ENCODE measurements around the gene CBX2.

Gene CBX2

GRCh38 chr17:79810130-79811010, 32.4 kb downstream of the CBX2 start:
- DNase-seq, result peak in 48 of 56 donors; percentile 11 to 84 (median 58)

DNA sequence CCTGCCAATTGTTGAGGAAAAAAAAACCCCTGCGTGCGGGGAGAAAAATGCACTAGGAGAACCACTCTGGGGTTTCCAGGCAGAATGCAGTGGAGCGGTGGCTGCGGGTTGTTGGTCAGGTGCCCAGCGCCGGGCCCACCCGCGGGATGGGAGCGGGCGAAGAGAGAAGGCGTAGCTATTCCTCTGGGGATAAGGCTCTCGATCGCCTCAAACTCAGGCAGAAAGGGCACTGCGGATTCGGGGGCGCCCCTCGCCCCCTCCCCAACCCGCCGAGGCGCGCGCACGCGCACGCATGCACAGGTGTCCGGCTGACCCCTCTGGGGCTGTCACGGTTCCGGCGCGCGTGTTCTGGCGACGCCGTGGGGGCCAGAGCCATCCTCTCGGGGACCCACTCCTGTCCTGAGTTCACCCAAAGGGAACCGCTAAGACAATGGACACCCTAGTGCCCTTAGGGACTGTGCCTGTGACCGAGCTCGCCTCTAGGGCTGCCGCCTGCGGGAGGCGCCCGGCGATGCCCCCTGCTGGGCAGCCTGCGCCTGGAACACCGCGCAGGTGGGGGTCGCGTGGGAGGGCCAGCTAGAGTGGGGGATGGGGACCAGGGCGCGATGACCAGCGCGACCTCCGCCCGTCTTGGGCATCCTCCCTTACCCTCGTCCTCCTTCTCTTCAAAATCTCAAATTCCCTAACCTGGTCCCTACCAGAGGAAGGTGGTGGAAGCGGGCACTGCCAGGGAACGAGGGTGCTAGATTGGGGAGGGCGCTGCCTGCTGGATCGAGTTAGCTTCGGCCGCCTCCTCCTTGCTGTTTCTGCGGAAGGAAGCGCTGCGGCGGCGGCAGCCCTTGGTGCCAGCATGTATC, 33.3 kb downstream of the CBX2 start:
- peak in 11 of 56 donors; percentile 11 to 59 (median 34) for DNase-seq

- DNase-seq, result no peak
Measured at GRCh38 chr17:79811868-79812352, 34.0 kb downstream of the CBX2 start.

DNA sequence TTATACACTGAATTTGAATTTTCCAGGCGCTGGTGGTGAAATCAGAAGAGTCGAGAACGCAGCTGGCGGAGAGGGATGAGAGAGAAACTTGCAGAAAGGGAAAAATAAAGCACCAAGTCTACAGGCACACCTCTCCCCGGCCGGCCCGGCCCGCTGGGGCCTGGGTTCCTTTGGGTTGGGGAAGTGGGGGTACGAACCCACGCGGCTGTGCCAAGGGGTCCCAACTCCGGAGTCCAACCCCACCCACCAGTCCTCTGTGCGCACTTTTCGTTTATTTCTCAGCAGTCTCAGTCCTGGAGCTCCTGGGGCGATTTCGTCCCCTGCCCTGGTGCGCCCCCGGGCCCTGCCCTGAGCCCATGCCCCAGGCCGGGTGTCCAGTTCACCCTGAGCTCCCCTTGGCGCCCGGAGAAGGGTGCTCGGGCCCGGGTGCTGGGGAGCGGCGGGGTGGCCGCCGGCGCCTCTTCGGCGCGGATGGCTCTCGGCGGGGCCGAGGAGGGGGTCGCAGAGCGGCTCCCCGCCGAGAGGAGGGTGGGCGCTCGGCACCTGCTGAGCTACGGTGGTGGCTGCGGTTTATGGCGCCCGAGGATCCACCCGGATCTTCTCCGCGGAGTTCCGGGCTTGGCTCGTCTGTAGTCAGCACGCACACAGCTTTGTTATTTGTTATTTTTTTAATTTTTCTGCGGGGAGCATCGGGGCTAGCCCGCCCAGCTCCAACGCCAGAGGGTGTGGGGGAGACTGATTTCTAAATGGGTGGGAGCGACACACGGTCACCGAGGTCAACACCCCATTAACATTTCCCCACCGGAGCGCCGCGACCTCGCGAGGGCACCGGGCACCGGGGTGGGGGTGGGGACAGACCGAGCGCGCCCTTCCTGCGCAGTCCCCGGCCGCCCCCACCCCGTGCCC, 34.7 kb downstream of the CBX2 start:
- peak in 1 of 56 donors; percentile 26 for DNase-seq

GRCh38 chr17:79813297-79814126, 35.6 kb downstream of the CBX2 start:
- DNase-seq, result peak in 3 of 56 donors; percentile 21 to 35 (median 30)

- DNase-seq, result peak in 1 of 56 donors; percentile 20
Measured at GRCh38 chr17:79814127-79814973, 36.4 kb downstream of the CBX2 start.

- DNase-seq, result peak in 3 of 56 donors; percentile 13 to 41 (median 20)
Measured at GRCh38 chr17:79814974-79815835, 37.3 kb downstream of the CBX2 start.

- no peak for DNase-seq
Measured at GRCh38 chr17:79815836-79816461, 38.0 kb downstream of the CBX2 start.

GRCh38 chr17:79818026-79818758, 40.2 kb downstream of the CBX2 start:
- DNase-seq, result no peak

- no peak for DNase-seq
Measured at GRCh38 chr17:79819085-79819484, 41.1 kb downstream of the CBX2 start.

- no peak for DNase-seq
Measured at GRCh38 chr17:79819534-79820276, 41.8 kb downstream of the CBX2 start.

- no peak for DNase-seq
Measured at GRCh38 chr17:79820959-79821330, 43.0 kb downstream of the CBX2 start.

- DNase-seq, result no peak
Measured at GRCh38 chr17:79821331-79822095, 43.6 kb downstream of the CBX2 start.

GRCh38 chr17:79822583-79823124, 44.7 kb downstream of the CBX2 start:
- no peak for DNase-seq

DNA sequence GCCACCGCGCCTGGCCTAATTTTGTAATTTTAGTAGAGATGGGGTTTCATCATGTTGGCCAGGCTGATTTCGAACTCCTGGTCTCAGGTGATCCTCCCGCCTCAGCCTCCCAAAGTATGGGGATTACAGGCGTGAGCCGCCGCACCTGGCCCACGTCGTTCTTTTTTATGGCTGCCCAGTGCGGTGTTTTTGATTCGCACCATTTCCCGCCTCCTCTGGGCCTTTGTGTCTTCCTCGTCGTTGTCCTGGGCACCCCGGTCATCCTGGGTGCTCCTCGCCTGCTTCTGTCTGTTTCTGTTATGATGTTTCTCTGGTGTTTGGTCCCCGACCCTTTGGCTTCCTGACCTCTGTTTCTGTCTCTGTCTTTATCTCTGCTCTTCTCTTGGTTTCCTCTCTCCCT, 46.3 kb downstream of the CBX2 start:
- no peak for DNase-seq

All from nucleus accumbens (tissue), 56 donors.